Prostate gland (tissue), 2 donors: ENCODE data around the gene OTUB2. TPM values are rescaled to one million over a fixed set of nuclear protein-coding genes. Genes with fewer than 3 reads are reported as not detected.

Source experiments
- DNase-seq: peaks from one replicate; pipeline ENCODE4 v3.0.0-alpha.2; 2019; ENCODE audit warnings: low spot score
- H3K27ac ChIP-seq, 2 donors: fragments of 200-600 bp; sonication (generic); 2 replicates each; pipeline ENCODE4 v1.5.1; 2017 to 2019
- H3K27me3 ChIP-seq: fragments of 200-600 bp; sonication (generic); replicated peaks from 2 replicates; pipeline ENCODE4 v1.5.1; 2019; ENCODE audit not compliant: insufficient read depth
- H3K36me3 ChIP-seq, 2 donors: fragments of 200-600 bp; sonication (generic); 1 replicate in 1 of 2; 2 replicates in 1 of 2; pipeline versions ENCODE4 v1.5.1 to v1.8.1; 2017 to 2019
- H3K4me1 ChIP-seq: fragments of 200-600 bp; sonication (generic); replicated peaks from 2 replicates; pipeline ENCODE4 v1.5.1; 2019
- H3K4me3 ChIP-seq, 2 donors: fragments of 200-600 bp; sonication (generic); 2 replicates each; pipeline ENCODE4 v1.5.1; 2017 to 2019
- H3K9me3 ChIP-seq: fragments of 200-600 bp; sonication (generic); 2 replicates; pipeline ENCODE4 v1.5.1; 2017
- CTCF ChIP-seq, 4 experiments: fragments of 200-600 bp in 2 of 4; fragments of 450-650 bp in 2 of 4; sonication (generic) in 2 of 4; IDR thresholded peaks; 1 replicate in 3 of 4; 2 replicates in 1 of 4; pipeline ENCODE4 v1.5.1; 2016 to 2019; ENCODE audit warnings: antibody characterized with exemption in 4 of 4, mild to moderate bottlenecking in 2 of 4, moderate library complexity in 2 of 4
- POLR2A ChIP-seq: fragments of 450-650 bp; IDR thresholded peaks from one replicate; pipeline ENCODE4 v1.6.1; 2016; ENCODE audit warnings: antibody characterized with exemption, mild to moderate bottlenecking
- POLR2AphosphoS5 ChIP-seq: sonication (generic); formaldehyde crosslinking; IDR thresholded peaks from one replicate; pipeline ENCODE4 v1.6.1; 2017; ENCODE audit warnings: antibody characterized with exemption
- WGBS: methylation state at CpG from one replicate; pipeline ENCODE4 v1.1.5; 2018; 5-methylcytosine and 5-hydroxymethylcytosine counted together
- intact Hi-C: fragments of 100-400 bp; cut with DNase I; formaldehyde crosslinking; loops from one replicate; pipeline ENCODE4 v1.14.2; 2022
- total RNA-seq, 2 donors: library from RNA; depleted of rRNA; stranded (reverse); fragments of >200 nt; gene quantifications; one replicate each; pipeline ENCODE4 v1.1.0, GENCODE V29; 2016

The OTUB2 gene
- total RNA-seq, 2 donors from 2014 or later = 1.5 to 3.0 TPM

DNA sequence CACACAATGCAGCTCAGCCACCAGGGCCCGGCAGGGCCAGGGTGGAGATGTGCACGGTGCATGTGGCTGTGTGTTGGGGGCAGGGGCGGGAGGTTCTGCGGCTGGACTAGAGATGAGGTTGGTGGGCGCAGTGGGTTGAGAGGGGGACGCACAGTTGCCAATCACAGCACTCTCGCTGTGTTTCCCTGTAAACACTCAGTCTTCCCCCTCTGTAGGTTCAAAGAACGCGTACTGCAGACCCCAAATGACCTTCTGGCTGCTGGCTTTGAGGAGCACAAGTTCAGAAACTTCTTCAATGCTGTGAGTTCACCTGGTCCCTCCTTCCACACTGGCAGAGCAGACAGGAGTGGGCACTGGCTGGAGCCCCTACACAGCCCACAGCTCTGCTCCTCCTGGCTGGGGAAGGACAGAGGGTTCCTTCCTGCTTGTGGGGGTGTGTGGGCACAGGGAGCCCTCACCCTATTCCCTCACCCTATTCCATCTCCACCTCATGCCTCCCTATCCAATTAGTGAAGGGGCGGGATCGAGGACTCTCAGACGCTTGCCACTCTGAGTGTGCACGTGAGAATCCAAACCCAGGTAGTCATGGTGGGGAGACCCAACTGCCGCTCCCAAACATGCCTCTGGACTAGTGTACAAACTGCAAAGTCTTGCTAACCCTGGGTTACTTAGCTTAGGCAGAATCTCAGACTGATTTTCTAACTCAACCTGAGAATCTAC lies 17.8 kb downstream of the OTUB2 start:
- no peaks in the 10 kb centered on the region for H3K27me3 ChIP-seq
- H3K9me3 ChIP-seq = no peaks in the 10 kb centered on the region
- H3K4me3 ChIP-seq = no peak overlapping the region
- TF ChIP-seq CTCF (IDR thresholded peaks at IDR 0.05) (no peak), POLR2A (no peak), POLR2AphosphoS5 (no peak)
- no peak overlapping the region for H3K27ac ChIP-seq
- no peak for DNase-seq
- no peaks in the 10 kb centered on the region for H3K4me1 ChIP-seq
- 91% methylated on average over 14 of the region's 14 CpGs for WGBS
- peaks cover 0 to 19% of the 10 kb centered on the region in 2 donors for H3K36me3 ChIP-seq
- intact Hi-C loops = no loop called here

DNA sequence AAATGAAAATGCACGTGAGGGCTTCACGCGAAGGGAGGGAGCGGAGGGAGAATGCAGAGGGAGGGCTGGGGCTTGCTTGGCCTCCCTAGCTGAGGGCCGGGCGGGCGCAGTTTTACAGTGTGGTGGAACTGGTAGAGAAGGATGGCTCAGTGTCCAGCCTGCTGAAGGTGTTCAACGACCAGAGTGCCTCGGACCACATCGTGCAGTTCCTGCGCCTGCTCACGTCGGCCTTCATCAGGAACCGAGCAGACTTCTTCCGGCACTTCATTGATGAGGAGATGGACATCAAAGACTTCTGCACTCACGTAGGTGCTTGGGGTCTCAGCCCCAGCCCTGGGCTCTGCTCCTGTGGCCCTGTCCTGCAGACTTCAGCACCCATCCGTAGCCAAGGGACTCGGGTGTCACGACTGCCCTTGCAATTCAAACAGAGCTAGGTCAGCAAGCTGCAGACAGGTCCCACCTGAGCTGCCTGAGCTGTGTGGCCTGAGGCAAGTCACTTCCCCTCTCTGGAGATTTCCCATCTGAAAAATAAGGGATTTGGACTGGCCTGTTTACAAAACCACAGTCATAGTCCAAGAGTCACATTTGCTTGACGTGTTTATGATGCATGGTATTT lies 18.4 kb downstream of the OTUB2 start:
- intact Hi-C loops = no loop called here
- TF ChIP-seq CTCF (IDR thresholded peaks at IDR 0.05) = no peak
- TF ChIP-seq POLR2AphosphoS5 = no peak
- TF ChIP-seq POLR2A = no peak
- Histone ChIP-seq H3K4me1 (no peaks in the 10 kb centered on the region), H3K4me3 (no peak overlapping the region), H3K27me3 (no peaks in the 10 kb centered on the region), H3K27ac (no peak overlapping the region), H3K9me3 (no peaks in the 10 kb centered on the region), H3K36me3 (peaks cover 0 to 24% of the 10 kb centered on the region in 2 donors)
- 86% methylated on average over 20 of the region's 20 CpGs for WGBS
- DNase-seq = no peak

GRCh38 chr14:94045101-94045500 lies 19.0 kb downstream of the OTUB2 start:
- Histone ChIP-seq H3K4me1 (no peaks in the 10 kb centered on the region), H3K4me3 (no peak overlapping the region), H3K27me3 (no peaks in the 10 kb centered on the region), H3K27ac (no peak overlapping the region), H3K9me3 (no peaks in the 10 kb centered on the region), H3K36me3 (peaks cover 0 to 29% of the 10 kb centered on the region in 2 donors)
- intact Hi-C loops = no loop called here
- no peak for DNase-seq
- TF ChIP-seq POLR2A (no peak), CTCF (IDR thresholded peaks at IDR 0.05) (no peak), POLR2AphosphoS5 (no peak)
- 90% methylated on average over 8 of the region's 8 CpGs for WGBS

GRCh38 chr14:94045563-94046345 lies 19.6 kb downstream of the OTUB2 start:
- intact Hi-C loops = no loop called here
- no peak for DNase-seq
- WGBS = 86% methylated on average over 19 of the region's 19 CpGs
- Histone ChIP-seq H3K36me3 (peaks cover 0 to 33% of the 10 kb centered on the region in 2 donors), H3K27me3 (no peaks in the 10 kb centered on the region), H3K4me1 (no peaks in the 10 kb centered on the region), H3K9me3 (no peaks in the 10 kb centered on the region), H3K27ac (no peak overlapping the region), H3K4me3 (no peak overlapping the region)
- no peak for TF ChIP-seq CTCF (IDR thresholded peaks at IDR 0.05)
- TF ChIP-seq POLR2A = no peak
- TF ChIP-seq POLR2AphosphoS5 = no peak
